HG03575 (cell line): ENCODE data around the gene ASIC2.

Experiments used
- ATAC-seq: cut with Tn5 transposase; IDR thresholded peaks from one replicate; pipeline ENCODE4 v1.9.1; 2021; ENCODE audit not compliant: unreplicated experiment, insufficient number of reproducible peaks, low FRiP score; ENCODE audit errors: extremely low read depth

Gene ASIC2

DNA sequence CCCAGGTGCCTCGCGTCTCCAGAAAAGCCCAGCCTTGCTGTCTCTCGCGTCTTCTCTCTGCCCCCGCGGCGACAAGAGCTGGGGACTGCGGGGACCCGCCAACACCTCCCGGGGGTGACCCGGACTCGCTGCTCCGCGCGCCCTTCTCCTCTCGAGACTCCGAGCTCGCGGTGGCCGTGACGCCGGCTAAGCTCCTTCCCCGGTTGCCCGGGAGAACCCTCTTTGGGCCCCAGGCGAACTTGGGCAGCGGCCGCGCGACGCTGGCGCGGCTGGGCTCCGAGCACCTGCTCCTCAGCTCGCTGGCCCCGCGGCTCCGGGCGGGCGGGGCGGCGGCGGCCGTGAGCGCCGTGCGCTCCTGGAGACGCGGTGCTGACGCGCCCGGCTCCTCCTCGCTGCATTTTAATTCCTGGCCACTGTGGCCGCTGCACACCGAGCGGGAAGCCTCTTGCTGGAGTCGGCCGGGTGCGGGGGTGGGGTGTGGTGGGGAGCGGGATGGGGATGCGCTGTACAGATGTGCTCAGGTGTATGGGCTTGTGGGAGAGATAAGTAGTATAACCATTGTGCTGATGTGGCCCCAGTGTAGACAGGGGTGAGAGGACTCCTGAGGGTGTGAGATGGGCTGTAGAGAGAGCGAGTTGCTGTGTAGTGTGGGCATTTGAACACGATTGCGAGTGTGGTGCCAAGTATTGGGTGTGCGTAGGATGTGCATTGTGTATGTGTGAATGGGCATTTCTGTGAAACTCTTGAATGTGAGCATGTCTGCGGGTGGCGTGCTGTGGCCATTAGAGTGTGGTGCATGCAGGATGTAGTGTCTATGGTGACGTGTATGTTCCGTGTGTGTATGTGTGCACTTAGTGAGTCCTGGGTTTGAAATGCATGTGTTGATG lies at the start of gene ASIC2:
Gene ASIC2 (minus strand): TSS at position 315 of the 887 bp plus-strand sequence.
- no peak for ATAC-seq

DNA sequence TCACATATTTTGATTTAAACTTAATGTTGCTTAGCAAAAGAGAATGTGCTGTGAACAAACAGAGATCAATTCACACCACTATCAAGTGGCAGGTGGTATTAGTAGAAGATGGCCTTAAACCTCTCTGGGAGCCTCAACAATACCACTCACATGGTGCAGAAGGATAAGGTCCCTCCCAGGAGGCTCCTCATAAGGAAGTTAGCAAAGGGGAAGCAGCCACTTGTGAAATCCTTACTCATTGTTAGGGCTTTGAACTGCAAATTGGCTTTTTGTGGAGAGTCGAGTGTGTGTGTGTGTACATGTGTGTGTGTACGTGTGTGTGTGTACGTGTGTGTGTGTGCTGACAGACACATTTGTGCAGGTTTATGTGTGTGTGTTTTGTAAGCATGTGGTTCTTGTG lies 48.9 kb upstream of the ASIC2 start:
- no peak for ATAC-seq

DNA sequence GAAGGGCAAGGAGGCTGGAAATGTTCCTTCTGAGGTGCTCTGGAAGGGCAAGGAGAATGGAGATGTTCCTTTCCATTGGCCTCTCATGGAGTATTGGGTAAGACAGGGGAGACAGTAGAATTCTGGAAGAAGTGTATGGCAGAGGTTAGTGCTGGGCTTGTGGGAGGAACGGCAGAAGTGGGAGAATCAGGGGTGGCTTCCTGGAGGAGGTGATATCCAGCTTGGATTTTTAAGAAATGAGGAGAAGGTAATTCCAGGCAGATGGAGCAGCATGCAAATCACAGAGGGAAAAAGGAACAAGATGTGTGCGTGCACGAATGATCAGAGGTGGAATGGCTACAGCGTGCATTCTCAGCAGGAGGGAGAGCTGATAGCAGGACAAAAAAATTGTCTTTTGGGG lies 45.1 kb upstream of the ASIC2 start:
- no peak for ATAC-seq

DNA sequence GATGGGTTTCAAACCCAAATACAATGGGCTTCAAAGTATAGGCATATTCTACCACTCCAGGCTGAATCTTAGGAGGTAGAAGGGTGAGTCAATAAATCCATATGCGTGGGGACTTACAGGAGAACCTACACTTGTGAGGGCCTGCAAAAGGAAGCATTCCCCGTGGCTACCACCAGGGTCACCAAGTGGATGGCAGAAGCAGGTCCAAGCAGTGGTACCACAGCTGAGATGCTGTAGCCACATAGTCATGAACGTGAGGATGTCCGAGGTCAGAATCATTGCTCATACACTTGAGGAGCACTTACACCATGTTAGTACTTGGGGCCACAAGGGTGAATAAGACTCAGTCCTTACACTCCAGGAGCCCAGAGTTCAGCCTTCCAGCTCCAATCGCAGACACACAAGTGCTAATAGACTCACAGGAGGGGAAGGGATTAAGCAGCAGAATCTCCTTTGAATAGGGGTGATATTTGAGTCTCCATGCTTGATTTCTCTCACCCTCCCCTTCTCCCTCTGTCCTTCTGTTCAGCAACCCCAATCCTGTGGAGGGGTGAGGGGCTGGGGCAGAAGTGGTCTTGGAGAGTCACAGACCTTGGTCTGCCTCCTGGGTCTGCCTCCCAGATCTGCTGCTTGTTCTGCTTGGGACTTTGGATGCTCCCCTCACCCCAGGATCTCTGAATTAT lies 42.5 kb upstream of the ASIC2 start:
- ATAC-seq = no peak

DNA sequence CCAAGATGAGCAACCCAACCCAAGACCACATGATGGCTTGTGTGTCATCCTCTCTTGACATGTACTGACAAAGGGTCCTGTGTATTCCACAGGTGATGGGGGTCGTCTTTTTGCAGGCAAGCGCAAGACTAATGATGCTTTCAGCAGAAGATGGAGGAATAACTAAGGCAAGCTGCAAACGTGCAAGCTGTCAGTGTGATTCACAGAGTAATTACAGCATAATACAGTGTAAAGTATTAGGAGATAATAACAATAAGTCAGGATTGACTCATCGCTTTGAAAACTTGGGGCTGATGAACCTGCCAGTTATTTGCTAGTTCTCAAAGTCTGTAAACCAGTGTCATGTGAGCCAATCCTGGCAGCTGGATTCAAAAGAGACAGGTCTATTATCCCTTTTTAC lies 41.6 kb upstream of the ASIC2 start:
- no peak for ATAC-seq

DNA sequence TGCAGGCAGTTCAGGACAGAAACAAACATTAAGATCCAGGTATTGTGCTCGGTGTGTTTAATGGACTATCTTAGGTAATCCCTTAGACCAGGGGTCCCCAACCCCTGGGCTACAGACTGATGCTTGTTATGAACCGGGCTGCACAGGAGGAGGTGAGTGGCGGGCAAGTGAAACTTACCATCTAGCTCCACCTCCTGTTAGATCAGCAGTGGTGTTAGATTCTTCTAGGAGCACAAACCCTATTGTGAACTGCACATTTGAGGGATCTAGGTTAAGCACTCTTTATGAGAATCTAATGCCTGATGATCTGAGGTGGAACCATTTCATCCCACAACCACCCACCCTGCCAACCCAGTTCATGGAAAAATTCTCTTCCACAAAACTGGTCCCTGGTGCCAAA lies 37.8 kb upstream of the ASIC2 start:
- ATAC-seq = no peak

DNA sequence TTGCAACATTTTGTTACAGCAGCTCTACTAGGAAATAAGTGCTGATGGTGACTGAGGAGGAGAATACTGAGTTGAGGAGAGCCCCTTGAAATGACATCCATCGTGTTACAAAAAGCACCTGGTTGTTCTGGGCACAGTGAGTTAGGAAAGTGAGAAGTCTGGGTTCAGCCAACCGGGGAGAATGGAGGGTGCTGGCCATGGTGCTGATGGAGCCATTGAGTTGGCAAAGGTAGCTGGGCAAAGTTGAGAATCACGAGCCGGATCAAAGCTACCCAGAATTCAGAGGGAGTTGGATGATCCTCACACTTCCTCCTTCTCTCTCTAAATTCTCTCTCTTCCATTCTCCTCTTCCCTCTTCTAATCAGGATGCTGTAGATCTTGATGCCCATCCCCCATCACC lies 35.0 kb upstream of the ASIC2 start:
- no peak for ATAC-seq

DNA sequence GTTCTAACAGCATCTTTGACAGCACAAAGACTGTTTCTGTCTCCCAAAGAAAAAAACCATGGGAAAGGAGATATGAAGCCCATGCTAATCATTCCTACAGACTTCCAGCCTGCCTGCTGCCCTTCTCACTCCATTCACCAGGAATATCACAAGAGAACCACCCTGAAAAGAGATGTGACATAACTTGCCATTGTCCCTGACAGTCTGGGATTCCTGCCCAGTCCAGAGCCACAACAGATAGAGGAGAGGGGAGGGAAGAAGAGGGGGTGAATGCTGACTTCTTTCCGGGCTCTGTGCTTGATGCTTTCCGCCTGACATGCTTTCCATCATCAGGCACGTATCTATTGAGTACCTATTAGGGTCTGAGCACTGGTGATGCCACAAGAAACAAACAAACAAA lies 31.6 kb upstream of the ASIC2 start:
- ATAC-seq = no peak

DNA sequence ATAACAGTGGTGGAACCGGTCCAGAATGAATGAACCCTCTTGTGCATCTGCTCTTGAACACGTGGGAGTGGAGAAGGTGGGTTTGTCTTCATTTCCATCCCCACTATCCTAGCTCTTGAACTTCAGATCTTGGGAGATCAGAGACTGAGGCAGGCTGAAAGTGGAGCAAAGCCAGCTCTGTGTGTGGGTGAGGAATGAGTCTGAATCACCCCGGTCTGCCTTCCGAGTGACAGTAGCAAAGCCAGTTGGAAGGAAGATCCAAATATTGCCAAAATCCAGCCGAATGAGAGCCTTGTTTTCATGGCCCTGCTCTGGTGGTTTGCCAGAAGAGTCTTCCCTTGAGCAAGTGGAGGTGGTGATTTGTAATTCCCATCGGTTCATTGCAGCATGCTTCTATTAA lies 29.0 kb upstream of the ASIC2 start:
- no peak for ATAC-seq

DNA sequence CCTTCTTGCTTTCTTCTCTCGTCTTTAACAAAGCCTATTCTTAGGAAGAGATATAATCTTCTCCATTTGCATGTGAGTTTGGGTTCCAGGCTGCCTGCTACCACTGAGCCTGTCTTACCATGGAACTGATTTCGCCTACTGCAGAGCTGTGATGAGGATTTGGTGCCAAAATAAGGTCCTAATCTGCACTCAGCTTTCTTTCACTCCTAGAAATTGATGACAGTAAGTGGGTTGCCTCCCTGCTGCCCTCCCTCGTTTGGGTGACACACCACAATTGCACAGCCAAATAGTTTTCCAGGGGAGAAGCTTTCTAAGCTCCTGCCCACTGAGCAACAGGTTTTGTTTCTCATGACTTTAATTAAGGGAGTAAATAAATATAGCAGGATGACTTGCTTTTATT lies 25.1 kb upstream of the ASIC2 start:
- ATAC-seq = no peak

DNA sequence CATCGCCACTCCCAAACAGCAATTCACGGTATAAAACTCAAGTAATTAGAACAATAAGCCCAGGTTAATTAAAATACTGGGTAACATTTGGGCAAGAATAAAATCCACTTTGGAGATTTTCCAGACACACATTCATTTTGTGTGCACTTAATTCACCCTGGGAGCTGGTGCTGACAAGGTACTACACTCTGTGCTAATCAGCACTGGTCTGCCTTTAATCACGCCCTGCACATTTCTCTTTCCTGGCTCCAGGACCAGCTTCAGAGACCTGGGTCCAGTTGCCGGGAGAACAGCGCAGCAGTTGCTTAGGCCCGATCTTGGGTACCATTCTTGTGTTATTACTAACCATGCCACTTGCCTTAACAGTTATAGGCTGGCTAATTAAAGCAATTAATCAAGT lies 23.7 kb upstream of the ASIC2 start:
- ATAC-seq = no peak

DNA sequence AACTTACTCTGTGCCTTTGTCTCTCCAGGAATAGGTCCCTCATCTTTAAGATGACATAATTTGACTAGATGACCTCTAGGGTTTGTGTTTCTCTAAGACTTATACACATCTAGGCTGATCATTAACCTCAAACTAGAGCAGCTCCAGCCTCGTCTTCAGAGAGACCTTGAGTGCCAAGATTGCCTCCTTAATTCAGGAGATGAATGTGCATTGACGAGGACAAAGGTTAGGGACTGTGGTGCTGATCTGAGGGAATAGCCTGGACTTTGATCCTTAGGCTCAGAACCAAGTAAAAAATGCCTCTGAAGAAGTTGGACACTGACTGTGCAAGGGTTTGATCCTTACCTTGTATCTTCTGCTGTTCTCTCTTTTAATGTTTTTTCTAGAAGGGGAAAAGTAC lies 17.2 kb upstream of the ASIC2 start:
- no peak for ATAC-seq

DNA sequence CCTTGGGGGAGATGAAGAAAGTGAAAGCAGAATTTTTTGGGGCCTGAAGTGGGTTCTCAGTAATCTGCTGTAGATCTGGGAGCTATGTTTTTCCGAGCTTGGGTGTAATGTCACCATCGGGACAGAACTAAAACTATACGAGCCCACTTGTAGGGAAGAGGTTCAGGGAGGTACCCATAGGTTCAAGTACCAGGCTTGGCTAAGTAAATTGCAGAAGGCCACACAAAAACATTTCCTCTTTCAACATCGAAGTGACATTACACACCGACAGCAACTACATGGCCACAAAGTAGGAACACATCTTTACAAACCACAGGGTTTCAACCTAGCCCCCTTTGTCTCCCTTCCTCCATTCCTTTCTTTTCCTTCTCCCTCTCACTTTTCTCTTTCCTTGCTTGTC lies 10.2 kb upstream of the ASIC2 start:
- ATAC-seq = no peak

DNA sequence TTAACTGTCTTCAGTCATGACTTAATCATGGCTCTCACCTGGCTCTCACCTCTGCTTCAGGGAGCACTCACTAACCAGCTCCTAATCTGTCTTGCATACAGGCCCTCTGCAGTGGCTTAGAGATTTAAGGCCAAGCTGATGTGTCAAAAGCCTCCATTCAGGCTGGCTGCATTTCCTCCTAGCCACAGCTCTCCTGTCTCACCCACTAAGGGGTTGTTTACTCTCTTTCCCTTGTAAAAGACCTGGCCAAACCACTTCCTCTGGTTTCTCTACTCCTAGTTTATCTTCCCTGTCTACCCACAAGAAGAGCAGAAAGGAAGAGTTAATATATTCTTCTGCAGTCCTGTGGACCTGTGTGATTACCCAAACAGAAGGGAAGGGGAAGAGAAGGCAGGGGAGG lies 9.3 kb upstream of the ASIC2 start:
- ATAC-seq = no peak

DNA sequence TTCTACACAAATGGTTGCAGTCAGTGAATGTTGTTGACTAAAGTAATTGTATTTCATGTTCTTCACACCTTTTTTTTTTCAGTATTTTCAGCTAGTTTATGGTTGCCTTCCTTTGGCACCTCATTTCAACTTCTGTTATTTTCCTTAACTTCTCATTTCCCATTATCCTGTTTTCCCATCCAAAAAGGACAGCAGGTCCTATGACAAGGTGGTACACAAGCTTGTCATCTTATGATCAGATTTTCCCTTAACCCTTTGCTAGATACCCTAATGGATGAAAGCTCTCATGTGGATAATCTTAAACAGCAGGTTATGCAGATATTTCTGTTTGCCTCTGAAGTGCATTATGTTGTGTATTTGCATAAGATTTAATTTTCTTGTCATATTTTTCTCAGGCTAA lies 7.1 kb upstream of the ASIC2 start:
- no peak for ATAC-seq

DNA sequence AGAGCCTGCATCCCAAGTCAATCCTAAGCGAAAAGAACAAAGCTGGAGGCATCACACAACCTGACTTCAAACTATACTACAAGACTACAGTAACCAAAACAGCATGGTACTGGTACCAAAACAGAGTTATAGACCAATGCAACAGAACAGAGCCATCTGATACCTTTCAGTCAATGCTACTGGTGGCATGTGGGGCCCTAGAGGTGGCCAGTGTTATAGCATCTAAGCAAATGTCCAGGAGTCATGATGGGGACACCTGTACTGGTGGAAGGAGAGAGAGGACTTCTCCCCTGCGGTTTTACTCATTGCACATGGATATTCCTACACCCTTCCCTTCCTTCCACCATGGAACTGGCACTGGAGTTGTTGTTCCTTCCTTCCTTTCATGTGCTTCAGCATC lies 6.0 kb upstream of the ASIC2 start:
- ATAC-seq = no peak

DNA sequence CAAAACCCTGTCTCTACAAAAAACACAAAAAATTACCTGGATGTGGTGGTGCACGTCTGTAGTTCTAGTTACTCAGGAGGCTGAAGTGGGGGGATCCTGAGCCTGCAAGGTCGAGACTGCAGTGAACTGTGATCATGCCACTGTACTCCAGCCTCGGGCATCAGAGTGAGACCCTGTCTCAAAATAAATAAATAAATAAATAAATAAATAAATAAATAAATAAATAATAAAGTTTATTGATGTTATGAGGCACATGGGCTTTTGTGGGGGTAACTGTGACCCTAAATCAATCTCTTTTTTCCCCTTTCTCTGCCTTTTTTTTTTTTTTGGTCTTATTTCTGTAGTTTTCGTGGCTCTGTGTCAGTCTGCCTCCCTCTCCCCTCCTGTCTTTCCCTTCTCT lies 4.5 kb upstream of the ASIC2 start:
- ATAC-seq = no peak

DNA sequence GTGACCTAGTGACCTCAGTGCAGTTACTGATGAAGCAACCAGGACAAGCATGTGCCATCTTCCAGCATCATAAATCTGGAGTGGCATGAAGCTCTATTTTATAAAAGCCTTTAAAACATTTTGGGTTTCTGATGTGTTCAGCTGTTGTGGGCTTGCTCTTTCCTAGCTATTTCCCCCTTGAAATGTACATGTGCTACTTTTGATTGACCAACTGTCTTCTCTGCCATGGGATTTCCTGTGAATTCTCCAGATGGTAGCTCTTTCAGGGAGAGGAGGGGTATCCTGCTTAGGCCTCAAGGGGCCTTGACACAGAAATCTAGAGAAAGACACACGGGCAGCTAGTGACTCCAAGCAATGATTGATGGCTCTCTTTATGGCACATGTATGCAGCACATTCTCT lies 1.9 kb upstream of the ASIC2 start:
- no peak for ATAC-seq

DNA sequence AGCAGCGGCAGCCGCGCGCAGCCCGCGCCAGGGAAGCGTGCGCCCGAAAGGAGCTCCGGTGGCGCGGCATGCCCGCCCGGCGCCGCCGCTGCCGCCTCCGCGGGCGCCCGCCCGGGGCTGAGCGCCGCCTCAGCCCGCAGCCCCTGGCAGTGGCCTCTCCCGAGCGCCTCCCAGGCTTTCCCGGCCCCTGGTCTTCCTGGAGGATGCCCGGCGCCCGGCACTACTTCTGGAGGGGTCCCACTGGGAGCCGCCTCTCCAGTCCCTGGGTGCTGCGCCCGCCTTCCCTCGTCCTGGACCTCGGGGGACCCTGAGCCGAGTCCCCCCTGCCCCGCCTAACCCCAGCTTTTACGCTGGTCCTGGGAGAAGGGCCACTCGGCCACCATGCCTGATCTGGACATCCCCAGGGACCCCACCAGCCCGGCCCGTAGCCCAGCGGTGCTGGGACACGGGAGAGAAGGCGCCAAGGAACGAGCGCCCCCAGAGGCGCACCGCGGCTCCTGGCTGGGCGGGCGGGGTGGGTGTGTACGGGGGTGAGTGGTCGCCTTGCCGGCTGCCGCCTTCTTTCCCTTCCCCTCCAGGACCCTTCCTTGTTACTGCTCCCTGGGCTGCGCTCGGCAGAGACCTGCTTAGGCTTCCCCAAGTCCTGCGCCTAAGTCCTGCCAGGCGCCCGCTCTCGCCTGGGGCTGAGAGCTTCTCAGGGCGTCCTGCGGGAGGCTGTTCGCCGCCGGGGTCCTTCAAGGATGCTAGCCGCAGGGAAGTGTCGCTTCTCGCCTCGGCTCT lies 704 bp downstream of the ASIC2 start:
- no peak for ATAC-seq
